GM18909 (cell line): ENCODE measurements around the gene HOXB1.
"Not testable (repeated sequence)": the region's sequence is repeated elsewhere in the genome, so short reads cannot be mapped to it uniquely, and the experiment has no call there.

Experiments used
- ATAC-seq: cut with Tn5 transposase; IDR thresholded peaks from one replicate; pipeline ENCODE4 v1.9.1; 2021; ENCODE audit warnings: mild to moderate bottlenecking; ENCODE audit not compliant: unreplicated experiment, poor library complexity

Gene HOXB1

GRCh38 chr17:48500435-48501426 lies 30.1 kb downstream of the HOXB1 start:
- ATAC-seq, result no peak

DNA sequence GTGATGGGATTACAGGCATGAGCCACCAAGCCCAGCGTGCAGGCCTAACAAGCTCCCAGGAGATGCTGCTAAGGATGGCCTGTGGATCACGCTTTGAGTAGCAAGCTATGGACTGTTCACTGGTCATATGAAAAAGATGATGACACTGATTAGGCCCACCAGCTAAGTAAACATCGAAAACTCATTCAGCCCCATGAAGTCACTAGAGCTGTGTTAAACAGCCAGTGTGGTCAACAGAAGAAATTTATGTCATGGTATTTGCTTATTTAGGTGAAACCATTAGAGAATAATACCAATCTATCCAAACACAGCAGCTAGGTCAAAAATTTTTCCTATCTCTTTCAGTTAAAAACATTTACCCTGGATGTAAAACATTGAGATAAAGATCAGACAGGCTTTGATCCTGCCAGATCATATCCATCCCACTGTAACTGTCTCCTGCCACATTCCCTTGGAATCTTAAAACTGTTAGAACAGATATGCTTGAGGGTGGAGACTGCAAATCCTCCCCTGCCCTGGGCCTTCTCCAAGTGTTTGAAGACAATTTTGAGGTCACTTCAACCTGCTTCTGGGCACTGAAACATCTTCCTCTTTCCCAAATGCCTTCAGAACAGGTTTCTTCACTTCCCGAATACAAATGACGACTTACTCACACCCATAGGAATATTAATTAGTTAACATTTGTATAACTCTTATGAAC lies 30.9 kb downstream of the HOXB1 start:
- ATAC-seq, result no peak

DNA sequence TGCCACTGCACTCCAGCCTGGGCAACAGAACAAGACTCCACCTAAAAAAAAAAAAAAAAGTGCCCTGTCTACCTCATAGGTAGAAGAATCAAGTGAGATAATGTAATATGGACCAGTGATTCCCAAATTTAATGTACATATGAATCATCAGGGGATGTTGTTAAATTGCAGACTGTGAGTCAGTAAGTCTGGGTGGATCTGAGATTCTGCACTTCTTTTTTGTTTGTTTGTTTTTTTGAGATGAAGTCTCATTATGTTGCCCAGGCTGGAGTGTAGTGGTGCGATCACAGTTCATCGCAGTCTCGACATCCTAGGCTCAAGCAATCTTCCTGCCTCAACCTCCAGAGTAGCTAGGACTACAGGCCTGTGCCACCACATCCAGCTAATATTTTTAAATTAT lies 31.6 kb downstream of the HOXB1 start:
- ATAC-seq, result no peak

DNA sequence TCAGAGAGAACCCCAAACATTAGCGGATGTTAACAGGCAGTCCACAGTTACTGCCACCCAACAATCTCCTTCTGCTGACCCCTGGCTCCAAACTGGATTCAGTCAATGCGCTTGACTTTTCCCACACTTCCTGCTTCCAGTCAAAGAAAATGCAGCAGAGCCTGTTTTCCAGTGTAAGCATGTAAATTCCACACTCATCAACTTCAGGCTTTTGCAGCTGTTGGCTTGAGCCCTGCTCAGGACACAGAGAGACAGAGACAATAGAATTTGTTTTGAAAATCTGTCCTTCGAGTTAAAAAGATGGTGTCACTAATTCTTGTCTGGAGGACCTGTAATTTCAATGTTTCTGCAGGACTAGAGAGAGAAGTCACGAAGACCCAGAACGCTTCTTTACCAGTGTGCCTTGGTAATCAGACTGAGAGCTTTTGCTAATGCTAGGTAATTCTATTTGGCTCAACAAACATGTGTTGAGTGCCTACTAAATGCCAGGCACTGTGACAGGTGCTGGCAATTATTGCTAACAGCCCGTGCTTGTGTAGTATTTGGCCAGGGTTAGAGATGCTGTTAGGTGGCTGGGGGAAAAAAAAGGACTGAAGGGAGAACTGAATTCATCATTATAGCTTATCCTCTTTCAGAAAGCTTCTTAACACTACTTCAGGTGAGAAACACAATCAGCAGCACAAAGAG lies 32.5 kb downstream of the HOXB1 start:
- no peak for ATAC-seq

- ATAC-seq, result no peak
Observed at GRCh38 chr17:48497103-48497502, 33.7 kb downstream of the HOXB1 start.

DNA sequence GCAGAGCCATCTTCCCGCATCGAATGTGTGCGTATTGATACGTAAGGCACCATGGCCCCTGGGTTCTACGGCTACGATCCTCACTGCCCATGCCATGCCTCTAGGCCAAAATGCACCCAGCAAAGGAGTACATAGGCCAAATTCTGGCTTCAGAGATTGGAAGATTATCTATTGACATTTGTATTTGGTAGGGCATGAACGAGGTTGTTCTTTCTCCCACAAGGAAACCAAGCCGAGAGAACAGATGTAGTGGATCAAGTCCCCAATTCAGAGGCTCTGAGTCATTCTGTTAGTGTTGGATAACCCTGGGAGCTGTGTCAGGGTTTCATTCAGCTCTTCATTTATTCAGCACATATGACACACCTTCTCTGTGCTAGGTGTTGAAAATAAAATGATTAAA lies 36.5 kb downstream of the HOXB1 start:
- ATAC-seq, result no peak

DNA sequence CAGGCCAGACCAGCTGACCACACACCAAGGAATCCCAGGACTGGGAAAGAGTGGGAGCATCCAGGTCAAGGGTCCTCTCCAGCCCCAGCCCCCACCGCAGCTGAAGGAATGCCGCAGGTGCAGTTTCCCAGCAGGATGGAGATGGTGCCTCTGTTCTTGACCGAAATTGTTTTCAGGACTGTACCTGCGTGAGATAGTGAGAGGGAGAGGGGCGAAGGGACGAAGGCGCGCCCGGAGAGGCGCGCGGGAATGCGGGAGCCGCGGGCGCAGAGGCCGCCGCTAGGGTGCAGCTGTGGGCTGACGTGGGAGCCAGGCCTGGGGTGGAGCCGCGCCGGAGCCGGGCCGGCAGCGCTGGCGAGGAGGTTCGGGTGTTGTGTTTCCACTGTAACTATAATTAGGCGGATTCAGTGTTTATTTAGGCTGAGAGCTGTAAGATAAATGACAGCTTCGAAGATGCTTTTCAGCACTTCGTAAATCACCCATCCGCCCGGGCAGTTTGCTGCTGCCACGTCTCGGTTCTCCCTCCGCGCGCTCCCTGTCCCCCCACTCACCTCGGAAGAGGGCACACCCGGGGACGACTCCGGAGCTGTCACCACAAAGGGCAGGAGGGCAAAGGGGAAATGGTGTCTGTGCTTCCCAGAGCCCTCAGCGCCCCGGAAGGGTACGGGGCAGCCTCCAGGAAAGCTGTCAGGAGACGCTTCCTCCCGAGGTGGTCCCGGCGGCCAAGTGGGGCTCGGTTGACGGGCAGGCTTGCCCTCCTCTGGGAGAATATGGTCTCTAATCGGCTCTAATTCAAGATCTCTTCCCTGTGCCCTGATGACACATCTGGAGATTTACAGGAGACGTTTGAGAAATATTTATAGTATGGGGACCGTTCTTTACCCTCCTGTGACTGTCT lies 38.2 kb downstream of the HOXB1 start:
- no peak for ATAC-seq

DNA sequence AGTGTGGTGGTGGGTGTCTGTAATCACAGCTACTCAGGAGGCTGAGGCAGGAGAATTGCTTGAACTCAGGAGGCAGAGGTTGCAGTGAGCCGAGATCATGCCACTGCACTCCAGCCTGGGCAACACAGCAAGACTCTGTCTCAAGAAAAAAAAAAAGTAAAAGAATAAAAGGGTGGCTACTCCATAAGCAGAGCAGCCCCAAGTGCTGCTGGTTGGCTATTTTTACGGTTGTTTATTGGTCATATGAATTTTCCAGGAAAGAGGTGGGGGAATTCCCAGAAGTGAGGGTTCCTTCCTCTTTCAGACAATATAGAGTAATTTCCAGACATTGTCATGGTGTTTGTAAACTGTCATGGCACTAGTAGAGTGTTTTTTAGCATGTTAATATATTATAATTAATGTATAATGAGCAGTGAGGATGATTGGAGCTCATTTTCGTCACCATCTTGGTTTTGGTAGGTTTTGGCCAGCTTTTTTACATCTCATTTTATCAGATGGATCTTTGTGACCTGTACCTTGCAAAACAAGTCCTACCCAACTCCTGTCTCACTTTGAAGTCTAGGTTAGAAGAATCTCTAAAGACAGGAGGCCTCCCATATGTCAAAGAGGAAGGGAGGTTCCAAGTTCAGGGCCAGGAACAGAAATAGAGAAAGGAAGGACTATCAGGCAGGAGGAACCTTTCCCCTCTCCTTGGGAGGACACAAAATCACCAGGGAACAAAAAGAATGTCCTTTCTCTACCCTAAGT lies 39.1 kb downstream of the HOXB1 start:
- ATAC-seq, result no peak

DNA sequence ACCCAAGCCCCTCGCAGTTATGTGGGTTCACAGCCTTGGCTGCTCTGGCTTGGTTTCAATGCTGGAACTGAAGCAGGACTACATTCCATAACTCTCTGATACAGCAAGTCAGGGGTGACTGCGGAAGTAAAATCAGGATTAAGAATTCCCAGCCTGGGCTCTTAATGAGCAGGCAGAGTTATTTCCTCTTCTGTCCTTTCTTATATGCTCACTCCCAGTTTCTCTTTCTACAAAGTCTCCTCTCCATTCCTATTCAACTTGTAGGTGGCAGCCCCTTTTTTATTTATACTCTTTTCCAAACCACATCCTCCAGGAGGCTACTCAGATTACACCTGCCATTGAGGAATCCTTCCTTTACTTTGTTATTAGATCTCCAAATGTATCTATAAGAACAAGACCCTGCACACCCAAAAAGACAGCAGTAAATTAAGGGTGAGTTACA lies 40.3 kb downstream of the HOXB1 start:
- no peak for ATAC-seq

DNA sequence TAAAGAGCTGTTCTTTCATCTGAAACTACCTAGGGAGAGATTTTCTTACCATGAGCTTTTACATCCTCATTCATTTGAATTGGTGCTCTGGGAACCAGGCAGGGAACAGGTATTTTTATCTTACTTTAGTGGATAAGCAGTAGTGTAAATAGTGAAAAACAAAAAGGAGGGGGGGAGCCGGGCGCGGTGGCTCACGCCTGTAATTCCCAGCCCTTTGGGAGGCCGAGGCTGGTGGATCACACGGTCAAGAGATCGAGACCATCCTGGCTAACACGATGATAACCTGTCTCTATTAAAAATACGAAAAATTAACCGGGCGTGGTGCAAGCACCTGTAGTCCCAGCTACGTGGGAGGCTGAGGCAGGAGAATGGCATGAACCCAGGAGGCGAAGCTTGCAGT lies 41.0 kb downstream of the HOXB1 start:
- no peak for ATAC-seq

GRCh38 chr17:48488548-48489106 lies 42.2 kb downstream of the HOXB1 start:
- no peak for ATAC-seq

- no peak for ATAC-seq
Observed at GRCh38 chr17:48487221-48487620, 43.6 kb downstream of the HOXB1 start.

DNA sequence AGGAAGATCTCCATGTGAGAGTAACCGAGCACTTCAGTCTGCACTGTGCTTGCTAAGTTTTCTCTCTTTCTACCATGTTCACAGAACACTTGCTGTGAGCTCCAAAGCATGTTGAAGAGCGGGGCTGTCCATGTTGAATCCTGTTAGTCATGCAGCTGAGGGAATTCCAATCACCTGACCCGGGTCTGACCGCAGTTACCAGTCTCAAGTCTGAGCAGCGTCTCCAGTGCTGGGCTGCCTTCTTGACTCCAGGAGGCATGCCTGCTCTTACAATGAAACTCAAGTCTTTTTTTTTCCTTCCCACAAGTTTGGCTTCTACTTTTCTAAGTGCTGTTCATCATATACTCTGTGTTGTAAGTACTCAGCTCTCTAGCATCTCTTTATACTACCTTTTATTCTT lies 44.3 kb downstream of the HOXB1 start:
- no peak for ATAC-seq

DNA sequence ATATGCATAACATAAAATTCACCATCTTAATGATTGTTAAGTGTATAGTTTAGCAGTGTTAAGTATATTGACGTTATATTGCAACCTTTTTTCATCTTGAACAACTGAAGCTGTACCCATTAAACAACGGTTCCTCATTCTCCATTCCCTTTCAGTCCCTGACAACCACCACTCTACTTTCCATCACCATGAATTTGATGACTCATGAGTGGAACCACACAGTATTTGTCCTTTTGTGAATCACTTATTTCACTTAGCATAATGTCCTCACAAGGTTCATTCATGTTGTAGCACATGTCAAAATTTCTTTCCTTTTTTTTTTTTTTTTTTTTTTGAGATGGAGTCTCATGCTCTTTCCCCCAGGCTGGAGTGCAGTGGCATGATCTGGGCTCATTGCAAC lies 46.0 kb downstream of the HOXB1 start:
- no peak for ATAC-seq

DNA sequence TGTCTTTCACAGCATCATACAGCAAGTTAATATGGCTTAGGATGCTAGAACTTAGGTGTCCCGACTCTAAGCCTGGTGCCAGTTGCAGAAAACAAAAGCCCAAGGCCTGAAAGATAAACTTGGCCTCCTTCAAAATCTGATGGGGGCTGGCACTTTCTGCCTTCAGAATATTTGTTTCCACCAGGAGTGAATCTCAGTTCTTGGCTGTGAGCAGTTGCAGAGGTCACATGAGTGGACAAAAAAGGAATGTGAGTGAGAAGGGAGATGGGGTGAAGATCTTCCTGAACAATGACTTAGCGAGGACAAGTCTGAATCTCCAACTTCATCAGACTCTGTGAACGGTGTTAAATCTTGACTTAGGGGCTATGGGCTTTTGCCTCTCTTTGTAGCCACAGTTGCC lies 46.6 kb downstream of the HOXB1 start:
- ATAC-seq, result no peak

GRCh38 chr17:48483471-48484131 lies 47.2 kb downstream of the HOXB1 start:
- ATAC-seq, result peak; percentile 47

DNA sequence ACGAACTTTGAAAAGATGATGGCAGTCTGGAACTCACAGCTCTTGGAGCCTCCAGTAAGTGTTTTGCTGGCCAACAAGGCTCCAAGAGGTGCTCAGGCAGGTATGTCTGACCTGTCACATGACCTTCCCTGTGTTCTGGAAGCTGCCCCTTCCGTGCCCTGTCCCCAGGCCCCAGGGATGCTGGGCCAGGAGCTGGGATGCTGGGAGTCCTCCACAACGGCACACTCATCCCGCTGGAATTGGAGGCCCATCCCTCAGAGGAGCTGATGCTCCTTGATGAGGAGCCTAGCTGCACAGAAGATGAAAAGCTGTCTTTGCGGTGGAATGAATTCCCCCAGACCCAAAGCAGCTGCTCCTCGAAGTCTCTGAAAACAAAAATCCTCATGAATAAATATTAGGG lies 47.8 kb downstream of the HOXB1 start:
- no peak for ATAC-seq

- not testable (repeated sequence) for ATAC-seq
Observed at GRCh38 chr17:48482301-48482700, 48.5 kb downstream of the HOXB1 start.
